H1 (cell line): ENCODE measurements around the gene YTHDF2. TPM values are rescaled to one million over a fixed set of nuclear protein-coding genes. Genes with fewer than 3 reads are reported as not detected.

ENCODE experiments used
- CTCF ChIA-PET: fragments of 300-600 bp; sonication (Branson Sonifier 250); formaldehyde crosslinking; loops from one replicate; lab custom pipeline; 2021; ENCODE audit not compliant: partially characterized antibody; lab: Charles Lee
- POLR2A ChIA-PET: fragments of 300-600 bp; sonication (Branson Sonifier 250); formaldehyde crosslinking; loops from one replicate; lab custom pipeline; 2021; ENCODE audit warnings: inconsistent platforms; ENCODE audit not compliant: partially characterized antibody; lab: Charles Lee
- DNase-seq, 2 experiments: peaks; one replicate each; pipeline versions ENCODE4 v3.0.0 to v3.0.0-alpha.2; 2010 to 2022; ENCODE audit warnings: low spot score in 2 of 2, low read depth in 1 of 2, mixed read lengths in 1 of 2
- FAIRE-seq: peaks from 2 replicates; lab custom pipeline; 2011; peaks lifted over from hg19 to GRCh38; lab: Jason Lieb, UNC
- H2AFZ ChIP-seq: 2 replicates; pipeline ENCODE4 v1.8.1; 2012; ENCODE audit warnings: low read length, inconsistent platforms
- H2AK5ac ChIP-seq: 2 replicates; pipeline ENCODE4 v1.6.1; 2013; ENCODE audit warnings: low read depth, low read length
- H2BK120ac ChIP-seq: replicated peaks from 2 replicates; pipeline ENCODE3; 2013; ENCODE audit warnings: low read depth, low read length, inconsistent platforms
- H2BK12ac ChIP-seq: 2 replicates; pipeline ENCODE4 v1.6.1; 2013; ENCODE audit warnings: low read depth, low read length
- H2BK15ac ChIP-seq: 2 replicates; pipeline ENCODE4 v1.6.1; 2013; ENCODE audit warnings: low read length
- H2BK20ac ChIP-seq: 2 replicates; pipeline ENCODE4 v1.6.1; 2013; ENCODE audit warnings: low read length
- H2BK5ac ChIP-seq: 2 replicates; pipeline ENCODE4 v1.6.1; 2013; ENCODE audit warnings: low read depth, low read length
- H3K14ac ChIP-seq: 2 replicates; pipeline ENCODE4 v1.6.1; 2013; ENCODE audit warnings: inconsistent platforms; ENCODE audit not compliant: insufficient read length
- H3K18ac ChIP-seq: 2 replicates; pipeline ENCODE4 v1.6.1; 2013; ENCODE audit warnings: low read length; ENCODE audit errors: extremely low read depth
- H3K23ac ChIP-seq: 2 replicates; pipeline ENCODE4 v1.6.1; 2013; ENCODE audit warnings: inconsistent platforms; ENCODE audit not compliant: insufficient read length
- H3K23me2 ChIP-seq: 2 replicates; pipeline ENCODE4 v1.6.1; 2013; ENCODE audit warnings: low read depth, low read length
- H3K27ac ChIP-seq: 2 replicates; pipeline ENCODE4 v1.6.1; 2011; ENCODE audit warnings: low read depth, low read length, inconsistent platforms
- H3K27me3 ChIP-seq, 4 experiments: replicated peaks in 1 of 4; 1 replicate in 1 of 4; 2 replicates in 3 of 4; pipeline versions ENCODE4 v1.6.1 to v1.8.1; 2011 to 2013; ENCODE audit warnings: low read length in 3 of 4, mild to moderate bottlenecking in 3 of 4, inconsistent platforms in 2 of 4, mixed read lengths in 2 of 4, moderate library complexity in 1 of 4; ENCODE audit not compliant: control insufficient read depth in 3 of 4, insufficient read depth in 3 of 4; ENCODE audit errors: extremely low read depth in 1 of 4
- H3K36me3 ChIP-seq, 4 experiments: 2 replicates each; pipeline versions ENCODE4 v1.6.1 to v1.8.1; 2011 to 2013; ENCODE audit warnings: mild to moderate bottlenecking in 4 of 4, low read length in 3 of 4, moderate library complexity in 2 of 4, control low read depth in 1 of 4, inconsistent platforms in 1 of 4; ENCODE audit not compliant: insufficient read depth in 4 of 4, control insufficient read depth in 2 of 4
- H3K4ac ChIP-seq: replicated peaks from 2 replicates; pipeline ENCODE3; 2013; ENCODE audit warnings: low read length, low read depth, mixed read lengths, inconsistent platforms; ENCODE audit not compliant: insufficient read length
- H3K4me1 ChIP-seq, 4 experiments: replicated peaks in 1 of 4; 1 replicate in 1 of 4; 2 replicates in 3 of 4; pipeline versions ENCODE4 v1.6.1 to v1.8.1; 2011 to 2013; ENCODE audit warnings: low read length in 3 of 4, inconsistent platforms in 2 of 4, mixed read lengths in 1 of 4; ENCODE audit not compliant: insufficient read depth in 4 of 4, control insufficient read depth in 3 of 4
- H3K4me2 ChIP-seq, 2 experiments: 2 replicates each; pipeline versions ENCODE4 v1.6.1 to v1.8.1; 2011 to 2013; ENCODE audit warnings: low read depth in 2 of 2, low read length in 2 of 2, control low read depth in 1 of 2, inconsistent platforms in 1 of 2, mild to moderate bottlenecking in 1 of 2; ENCODE audit not compliant: insufficient read depth in 1 of 2
- H3K4me3 ChIP-seq, 4 experiments: fragments of 200-600, 300-600 bp in 1 of 4; sonication (generic), shearing (Covaris generic), sonication (Bioruptor Twin) in 1 of 4; 2 replicates each; pipeline versions ENCODE4 v1.5.1 to v1.8.1; 2011 to 2016; ENCODE audit warnings: low read length in 4 of 4, low read depth in 3 of 4, control low read depth in 2 of 4, inconsistent platforms in 2 of 4, mild to moderate bottlenecking in 2 of 4, mixed read lengths in 1 of 4, moderate library complexity in 1 of 4; ENCODE audit not compliant: insufficient read depth in 2 of 4; ENCODE audit errors: extremely low read depth in 1 of 4
- H3K56ac ChIP-seq: replicated peaks from 2 replicates; pipeline ENCODE3; 2013; ENCODE audit warnings: low read depth, mild to moderate bottlenecking, mixed read lengths, low read length, inconsistent platforms; ENCODE audit not compliant: insufficient read length
- H3K79me1 ChIP-seq: 2 replicates; pipeline ENCODE4 v1.6.1; 2013; ENCODE audit warnings: low read depth, low read length, control low read depth
- H3K79me2 ChIP-seq, 2 experiments: 2 replicates each; pipeline versions ENCODE4 v1.6.1 to v1.8.1; 2012 to 2013; ENCODE audit warnings: low read length in 2 of 2, mild to moderate bottlenecking in 2 of 2, inconsistent platforms in 1 of 2; ENCODE audit not compliant: insufficient read depth in 2 of 2, control insufficient read depth in 1 of 2
- H3K9ac ChIP-seq, 4 experiments: replicated peaks in 1 of 4; 1 replicate in 1 of 4; 2 replicates in 3 of 4; pipeline versions ENCODE4 v1.6.1 to v1.8.1; 2011 to 2013; ENCODE audit warnings: low read depth in 3 of 4, low read length in 3 of 4, control low read depth in 2 of 4, mild to moderate bottlenecking in 2 of 4, moderate library complexity in 2 of 4, inconsistent platforms in 1 of 4; ENCODE audit errors: extremely low read depth in 1 of 4
- H3K9me3 ChIP-seq, 2 experiments: 2 replicates each; pipeline versions ENCODE4 v1.6.1 to v1.8.1; 2012 to 2013; ENCODE audit warnings: mild to moderate bottlenecking in 2 of 2, moderate library complexity in 2 of 2, control low read depth in 1 of 2, inconsistent platforms in 1 of 2, low read depth in 1 of 2, low read length in 1 of 2, mixed read lengths in 1 of 2; ENCODE audit not compliant: insufficient read depth in 2 of 2
- H4K20me1 ChIP-seq, 2 experiments: replicated peaks in 1 of 2; 2 replicates each; pipeline versions ENCODE3 to v1.8.1; 2011 to 2013; ENCODE audit warnings: inconsistent platforms in 2 of 2, low read length in 2 of 2, mild to moderate bottlenecking in 1 of 2; ENCODE audit not compliant: insufficient read depth in 2 of 2, control insufficient read depth in 1 of 2
- H4K5ac ChIP-seq: 2 replicates; pipeline ENCODE4 v1.6.1; 2013; ENCODE audit warnings: low read length, low read depth, mixed read lengths, inconsistent platforms; ENCODE audit not compliant: insufficient read length
- H4K8ac ChIP-seq: 2 replicates; pipeline ENCODE4 v1.8.0; 2013; ENCODE audit warnings: mild to moderate bottlenecking, moderate library complexity, low read length, inconsistent platforms; ENCODE audit not compliant: insufficient read depth; ENCODE audit errors: extremely low read depth
- H4K91ac ChIP-seq: replicated peaks from 2 replicates; pipeline ENCODE3; 2013; ENCODE audit warnings: low read length, mixed read lengths, inconsistent platforms; ENCODE audit not compliant: insufficient read length
- SIN3A ChIP-seq, 2 experiments: IDR thresholded peaks in 1 of 2; conservative IDR thresholded peaks in 1 of 2; 2 replicates each; pipeline ENCODE4 v1.6.1; 2011 to 2012; ENCODE audit warnings: low read length in 2 of 2, improper control_type of control experiment in 1 of 2, low read depth in 1 of 2, mild to moderate bottlenecking in 1 of 2
- YY1 ChIP-seq: IDR thresholded peaks from 2 replicates; pipeline ENCODE4 v1.6.1; 2011; ENCODE audit warnings: low read depth, mild to moderate bottlenecking, low read length
- WGBS, 2 experiments: shearing (Covaris generic) in 1 of 2; methylation state at CpG; one replicate each; pipeline versions ENCODE4 v1.1.6 to v1.1.7; 2013 to 2015; ENCODE audit warnings: low lambda C conversion rate in 2 of 2, mixed read lengths in 2 of 2, inconsistent platforms in 1 of 2, low coverage in 1 of 2, missing lambda C conversion rate in 1 of 2; ENCODE audit not compliant: insufficient replicate concordance in 2 of 2, insufficient coverage in 1 of 2, insufficient read length in 1 of 2; ENCODE audit errors: extremely low coverage in 1 of 2, missing lambda C conversion rate in 1 of 2; 5-methylcytosine and 5-hydroxymethylcytosine counted together
- polyA plus RNA-seq, 7 experiments: library from polyadenylated mRNA; depleted of rRNA in 3 of 7; stranded (reverse) in 5 of 7; unstranded in 2 of 7; fragments of >200 nt in 5 of 7; fragments of 200-250 nt in 2 of 7; gene quantifications; 1 replicate in 5 of 7; 2 replicates in 1 of 7; 4 replicates in 1 of 7; pipeline versions ENCODE4 v1.2.1 to v1.2.3, GENCODE V29; 2011 to 2013; ENCODE audit warnings: missing spikeins in 2 of 7, mixed read lengths in 2 of 7
- total RNA-seq: library from RNA; stranded (reverse); fragmentation: NEBNext Ultra II Directional; extraction: Animal tissue kit (Norgen Biotek cat#: 25700); gene quantifications from 2 replicates; pipeline ENCODE4 v1.2.1, GENCODE V29; 2021

The YTHDF2 gene
- total and polyA plus RNA-seq, 2 of the 8 experiments (the other 6 are each of a cell fraction or from before 2014, with no cell fraction given): 128 to 164 TPM

GRCh38 chr1:28775121-28775942 lies 38.6 kb downstream of the YTHDF2 start:
- Histone ChIP-seq H2AFZ (no peak overlapping the region), H3K4me3 (no peak overlapping the region), H3K14ac (no peak overlapping the region), H3K27me3 (no peaks in the 10 kb centered on the region), H2BK120ac (no peak overlapping the region), H3K4me1 (no peaks in the 10 kb centered on the region), H3K23me2 (no peaks in the 10 kb centered on the region; the same call in 1 of the 2 replicates), H3K18ac (no peak overlapping the region), H3K79me2 (no peaks in the 10 kb centered on the region; a peak in 1 of 4 replicates), H2AK5ac (no peak overlapping the region), H3K23ac (no peak overlapping the region), H2BK12ac (no peak overlapping the region), H2BK5ac (no peak overlapping the region), H3K36me3 (peaks cover 0 to 18% (median 0%) of the 10 kb centered on the region in 4 experiments; a peak in 1 of 8 replicates), H3K4me2 (peak overlapping the region in 1 of 2 experiments; percentile 6; a peak in 1 of 4 replicates), H2BK15ac (no peak overlapping the region), H4K8ac (no peak overlapping the region), H3K4ac (no peak overlapping the region), H4K91ac (no peak overlapping the region), H3K56ac (no peak overlapping the region), H2BK20ac (no peak overlapping the region), H3K27ac (no peak overlapping the region), H3K9ac (no peak overlapping the region), H3K9me3 (no peaks in the 10 kb centered on the region), H3K79me1 (no peaks in the 10 kb centered on the region), H4K5ac (no peak overlapping the region), H4K20me1 (peaks cover 0 to 10% of the 10 kb centered on the region in 2 experiments)
- ChIA-PET CTCF (interaction anchor here (0.5 to 4.7 kb wide), 13 partner anchors 9 to 129 kb away, joined by 3 to 31 read pairs (median 3); partner anchors contain the start of gene YTHDF2), POLR2A (interaction anchor here (0.7 to 5.1 kb wide), 14 partner anchors 8 to 149 kb away, joined by 3 to 49 read pairs (median 3); partner anchors contain the start of gene YTHDF2)
- TF ChIP-seq YY1 (peak; percentile 46; the same call in 1 of the 2 replicates), SIN3A (conservative IDR thresholded peaks at IDR 0.05 in 1 of 2, IDR thresholded peaks at IDR 0.05 in 1 of 2; ENCODE audit: low read depth in 1 of 2, low read length in 2 of 2) (no peak)
- DNase-seq (peak in 1 of 2 experiments; percentile 67), FAIRE-seq (no peak)
- 61% methylated on average over 39 of the region's 39 CpGs; no CpG with 5 or more reads in 1 of the 2 experiments for WGBS, 2 experiments
